Measurements from ENCODE around the gene PHOSPHO2. TPM values are rescaled to one million over a fixed set of nuclear protein-coding genes. Genes with fewer than 3 reads are reported as not detected.

The PHOSPHO2 gene
- total RNA-seq, 1 donor from 2014 or later = 3.0 TPM

DNA sequence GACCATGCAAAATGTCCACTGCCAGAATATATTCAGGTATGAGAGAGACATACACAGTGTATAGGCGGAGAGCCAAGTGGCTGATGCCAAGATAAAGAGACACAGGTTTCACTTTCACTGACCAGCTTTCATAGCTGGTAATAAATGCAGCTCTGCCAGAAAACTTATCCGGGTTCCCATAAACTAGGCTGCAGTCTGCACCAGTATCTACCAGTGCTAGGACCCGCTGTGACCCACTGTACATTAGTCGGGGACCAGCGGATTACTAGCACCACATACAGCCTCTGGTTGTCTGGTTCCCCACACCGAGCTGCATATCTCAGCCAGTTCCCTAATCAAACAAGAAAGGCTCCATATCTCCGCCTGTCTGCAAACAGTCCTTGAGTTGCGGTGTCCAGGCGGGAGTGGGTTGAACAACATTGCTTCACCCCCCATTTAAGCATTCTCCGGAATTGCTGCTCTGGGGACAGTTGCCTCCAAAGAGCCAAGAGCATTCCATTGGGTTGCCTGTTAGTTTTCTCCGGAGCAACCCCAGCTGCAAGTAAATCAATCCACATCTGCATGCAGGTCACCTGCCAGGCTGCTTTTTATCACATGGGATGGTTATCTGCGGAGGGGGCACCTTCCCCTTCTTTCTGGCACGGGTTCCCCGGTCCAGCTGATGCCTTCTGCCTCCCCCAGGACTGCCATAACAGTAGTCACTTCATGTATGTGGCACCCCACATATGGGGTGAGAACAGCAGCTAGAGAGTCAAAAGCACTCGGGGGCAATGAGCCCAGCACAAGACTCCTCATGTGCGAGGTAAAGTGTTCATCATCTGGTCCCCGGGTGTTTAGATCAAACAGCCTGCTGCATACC, 21.3 kb downstream of the PHOSPHO2 start:
- intact Hi-C loops (cut with micrococcal nuclease) = no loop called here

DNA sequence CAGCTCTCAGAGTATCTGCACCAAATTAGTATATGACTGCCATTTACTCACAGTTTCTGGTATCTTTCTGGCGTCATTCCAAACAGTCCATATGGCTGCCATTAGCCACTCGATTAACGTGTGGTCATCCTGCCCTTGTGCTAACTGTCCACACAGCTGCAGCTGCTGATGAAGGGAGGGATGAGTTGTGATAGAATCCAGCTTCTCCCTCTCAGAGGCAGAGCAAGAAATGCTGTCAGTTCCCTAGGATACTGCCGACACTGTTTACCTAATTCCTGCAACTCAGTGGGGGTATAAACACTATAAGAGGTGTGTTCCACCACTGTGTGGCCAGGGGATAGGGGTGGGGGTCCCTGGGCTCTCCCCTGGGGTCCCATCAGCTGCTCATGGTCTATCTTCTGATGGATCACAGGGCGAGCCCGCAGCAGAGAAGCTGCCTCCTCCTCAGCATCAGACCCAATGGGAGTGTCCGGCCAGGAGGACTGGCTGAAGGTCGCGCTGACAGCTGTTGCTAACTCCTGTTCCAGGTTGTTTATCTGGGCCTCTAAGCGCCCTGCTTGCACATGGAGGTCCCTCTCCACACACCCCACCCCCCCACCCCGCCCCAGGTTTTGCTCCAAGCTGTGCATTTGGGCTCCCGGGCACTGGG, 22.1 kb downstream of the PHOSPHO2 start:
- intact Hi-C loops (cut with micrococcal nuclease) = no loop called here

DNA sequence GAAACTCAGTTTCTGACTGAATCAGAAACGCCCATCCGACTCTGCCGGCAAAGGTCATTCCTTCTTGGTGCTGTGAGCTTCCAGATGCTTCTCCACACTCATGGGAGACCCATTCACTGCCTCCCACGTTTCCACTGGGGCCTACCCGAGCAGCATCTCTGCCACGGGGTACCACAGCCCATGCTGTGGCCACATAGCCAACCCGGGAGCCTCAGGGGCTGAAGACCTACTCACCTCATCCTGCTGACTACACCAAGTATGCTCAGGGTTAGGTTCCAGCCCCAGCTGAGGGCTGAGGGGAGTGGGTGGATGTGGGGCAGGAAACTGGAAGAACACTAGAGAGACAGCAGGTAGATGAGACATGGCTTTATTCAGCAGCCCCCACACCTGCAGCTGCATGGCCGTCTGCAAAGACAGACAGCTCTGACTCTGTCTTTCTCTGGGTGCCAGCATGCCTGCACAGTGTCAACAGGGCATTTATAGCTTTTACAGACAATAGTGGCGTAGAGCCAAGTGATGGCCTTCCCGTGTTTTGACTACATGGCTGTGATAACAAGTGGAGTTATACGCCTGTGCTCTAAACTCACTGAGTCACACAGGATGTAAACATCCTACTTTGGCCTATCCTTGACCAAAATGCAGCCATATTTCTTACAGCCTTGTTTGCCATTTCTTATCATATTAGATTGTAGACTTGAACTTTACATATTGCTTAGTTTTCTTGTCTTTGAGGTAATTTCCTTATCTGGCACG, 22.8 kb downstream of the PHOSPHO2 start:
- intact Hi-C loops (cut with micrococcal nuclease) = no loop called here

- intact Hi-C loops (cut with micrococcal nuclease) = no loop called here
Observed at GRCh38 chr2:169717691-169718063, 23.4 kb downstream of the PHOSPHO2 start.

GRCh38 chr2:169718930-169719504, 24.7 kb downstream of the PHOSPHO2 start:
- intact Hi-C loops (cut with micrococcal nuclease) = no loop called here

GRCh38 chr2:169721016-169721415, 26.7 kb downstream of the PHOSPHO2 start:
- intact Hi-C loops (cut with micrococcal nuclease) = no loop called here

DNA sequence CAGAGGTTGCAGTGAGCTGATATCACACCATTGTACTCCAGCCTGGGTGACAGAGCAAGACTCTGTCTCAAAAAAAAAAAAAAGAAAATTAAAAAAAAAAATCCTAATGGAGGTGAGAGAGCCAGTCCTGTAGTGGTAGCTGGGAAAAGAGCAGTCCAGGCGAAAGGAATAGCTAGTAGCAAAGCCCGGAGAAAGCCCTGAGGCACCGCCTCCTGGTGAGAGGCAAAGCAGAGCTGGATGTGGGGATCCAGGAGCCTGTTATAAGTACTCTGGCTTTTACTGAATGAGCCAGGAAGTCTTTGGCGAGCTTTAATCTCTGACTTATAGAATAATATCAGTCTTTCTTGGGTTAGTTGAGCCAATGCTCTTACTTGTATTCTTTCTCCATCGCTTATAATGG, 32.8 kb downstream of the PHOSPHO2 start:
- intact Hi-C loops (cut with micrococcal nuclease) = no loop called here

DNA sequence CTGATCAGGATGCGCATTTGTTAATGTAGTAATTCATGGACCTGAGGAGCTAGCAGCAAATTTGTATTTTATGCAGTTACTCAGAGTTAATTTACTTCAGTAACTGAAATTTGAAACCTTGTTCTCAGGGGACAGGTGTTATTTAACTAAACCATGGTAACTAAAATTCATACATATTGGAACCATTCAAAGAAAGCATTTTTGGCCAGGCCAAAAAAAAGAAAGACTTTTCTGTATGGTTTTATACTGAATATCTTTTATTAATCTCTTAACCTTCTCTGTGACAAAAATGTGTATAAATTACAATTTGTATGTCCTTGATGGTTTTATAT, 35.0 kb downstream of the PHOSPHO2 start:
- intact Hi-C loops (cut with micrococcal nuclease) = no loop called here

GRCh38 chr2:169732075-169732474, 37.8 kb downstream of the PHOSPHO2 start:
- intact Hi-C loops (cut with micrococcal nuclease) = loop anchor here (2.0 kb wide), 1 partner anchor 67 kb away; the partner anchor contains the start of gene SSB

DNA sequence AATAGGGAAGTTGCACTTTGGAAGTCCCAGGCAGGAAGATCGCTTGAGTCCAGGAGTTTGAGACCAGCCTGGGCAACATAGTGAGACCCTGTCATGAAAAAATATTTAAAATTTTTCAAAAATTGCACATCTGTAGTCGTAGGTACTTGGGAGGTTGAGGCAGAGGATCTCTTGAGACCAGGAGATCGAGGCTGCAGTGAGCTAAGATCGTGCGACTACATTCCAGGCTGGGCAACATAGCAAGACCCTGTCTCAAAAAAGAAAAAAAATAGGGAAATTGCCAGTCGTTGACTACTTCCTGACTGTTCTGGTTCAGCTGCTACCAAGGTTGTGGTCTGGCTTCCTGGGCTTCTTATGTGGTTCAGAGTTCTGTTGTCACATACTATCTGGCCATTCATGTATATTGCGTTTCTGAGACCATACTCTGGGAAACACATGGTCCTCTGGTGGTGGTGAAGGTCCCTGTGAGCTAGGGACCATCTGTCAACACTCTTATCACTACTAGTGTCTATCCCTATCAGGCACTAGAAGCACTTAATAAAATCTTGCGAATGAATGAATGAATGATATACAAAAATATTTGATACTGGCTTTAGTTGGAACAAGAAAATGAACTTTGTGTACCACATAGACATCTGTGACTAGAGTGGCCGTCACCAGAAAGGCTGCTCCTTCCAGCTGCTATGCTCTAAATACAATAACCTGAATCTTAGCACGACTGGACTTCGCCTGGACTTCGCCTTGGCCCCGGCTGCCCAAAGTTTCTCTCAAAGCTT, 38.5 kb downstream of the PHOSPHO2 start:
- intact Hi-C loops (cut with micrococcal nuclease) = loop anchor here (1.0 to 2.0 kb wide), 2 partner anchors 38 to 66 kb away; partner anchors contain the start of genes CFAP210, PHOSPHO2 and SSB

- intact Hi-C loops (cut with micrococcal nuclease) = no loop called here
Observed at GRCh38 chr2:169734169-169734847, 40.0 kb downstream of the PHOSPHO2 start.

DNA sequence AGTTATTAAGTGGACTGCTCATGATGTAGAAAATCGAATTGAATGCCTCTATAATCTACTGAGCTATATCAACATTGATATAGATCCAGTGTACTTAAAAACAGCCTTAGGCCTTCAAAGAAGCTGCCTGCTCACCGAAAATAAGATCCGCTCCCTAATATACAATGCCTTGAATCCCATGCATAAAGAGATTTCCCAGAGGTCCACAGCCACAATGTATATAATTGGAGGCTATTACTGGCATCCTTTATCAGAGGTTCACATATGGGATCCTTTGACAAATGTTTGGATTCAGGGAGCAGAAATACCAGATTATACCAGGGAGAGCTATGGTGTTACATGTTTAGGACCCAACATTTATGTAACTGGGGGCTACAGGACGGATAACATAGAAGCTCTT, 41.4 kb downstream of the PHOSPHO2 start:
- intact Hi-C loops (cut with micrococcal nuclease) = no loop called here

DNA sequence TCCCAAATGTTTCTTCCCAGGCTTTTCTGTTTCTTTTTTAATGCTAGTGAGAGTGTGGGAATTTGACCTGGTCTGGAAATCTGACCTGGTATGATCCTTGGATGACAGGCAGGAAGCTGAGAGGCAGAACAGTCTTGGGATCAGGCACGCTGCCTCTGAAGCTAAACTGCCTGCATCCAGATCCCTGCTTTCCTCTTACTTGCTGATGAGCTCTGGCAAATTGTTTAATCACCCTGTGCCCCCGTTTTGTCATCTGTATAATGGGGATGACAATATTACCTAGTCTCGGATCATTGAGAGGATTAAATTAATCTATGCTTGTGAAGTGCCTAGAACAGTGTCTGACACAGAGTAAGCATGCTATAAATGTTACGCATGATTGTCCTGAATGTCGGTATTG, 42.6 kb downstream of the PHOSPHO2 start:
- intact Hi-C loops (cut with micrococcal nuclease) = no loop called here

- intact Hi-C loops (cut with micrococcal nuclease) = no loop called here
Observed at GRCh38 chr2:169738566-169739229, 44.4 kb downstream of the PHOSPHO2 start.

DNA sequence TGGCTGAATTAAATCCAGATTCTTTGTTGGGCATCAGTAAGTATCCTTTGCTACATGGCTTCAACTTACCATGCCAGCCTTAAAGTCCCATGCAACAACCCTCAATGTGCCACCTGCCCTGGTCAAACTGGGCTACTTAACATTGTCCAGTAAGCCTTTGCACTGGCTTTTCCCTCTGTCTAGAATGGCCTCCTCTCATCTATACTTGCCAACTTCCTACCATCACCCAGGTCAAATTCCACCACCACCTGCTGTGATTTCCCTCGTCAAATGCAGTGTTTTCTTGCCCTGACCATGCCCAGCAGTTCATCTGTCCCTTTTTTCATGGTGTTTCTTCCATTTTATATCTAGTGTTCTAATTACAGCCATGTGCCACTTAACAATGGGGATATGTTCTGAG, 45.1 kb downstream of the PHOSPHO2 start:
- intact Hi-C loops (cut with micrococcal nuclease) = no loop called here

GRCh38 chr2:169743549-169743948, 49.3 kb downstream of the PHOSPHO2 start:
- intact Hi-C loops (cut with micrococcal nuclease) = no loop called here

GRCh38 chr2:169746240-169746639, 52.0 kb downstream of the PHOSPHO2 start:
- intact Hi-C loops (cut with micrococcal nuclease) = no loop called here

DNA sequence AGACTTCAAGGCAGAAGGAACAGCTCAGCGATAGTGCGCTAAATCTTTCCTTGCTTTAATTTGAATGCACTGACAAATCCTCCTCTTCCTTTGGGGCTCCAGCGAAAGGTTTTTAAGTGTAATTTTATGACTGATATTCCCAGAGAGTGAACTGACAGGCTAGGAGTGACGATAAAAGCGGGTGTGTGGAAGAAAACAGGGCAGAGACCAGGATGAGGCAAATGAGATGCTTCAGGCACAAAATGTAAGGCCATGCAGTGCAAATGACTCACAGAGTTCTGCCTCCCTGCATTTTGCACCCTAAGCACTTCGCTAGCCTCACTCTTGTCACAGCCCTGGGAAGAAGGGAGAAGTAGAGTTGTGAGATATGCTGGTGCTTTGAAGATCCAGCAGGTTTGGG, 54.0 kb downstream of the PHOSPHO2 start:
- intact Hi-C loops (cut with micrococcal nuclease) = no loop called here
